HG03575 (cell line): ENCODE measurements around the gene PMEPA1.

Experiments used
- ATAC-seq: cut with Tn5 transposase; IDR thresholded peaks from one replicate; pipeline ENCODE4 v1.9.1; 2021; ENCODE audit not compliant: unreplicated experiment, insufficient number of reproducible peaks, low FRiP score; ENCODE audit errors: extremely low read depth

The PMEPA1 gene

DNA sequence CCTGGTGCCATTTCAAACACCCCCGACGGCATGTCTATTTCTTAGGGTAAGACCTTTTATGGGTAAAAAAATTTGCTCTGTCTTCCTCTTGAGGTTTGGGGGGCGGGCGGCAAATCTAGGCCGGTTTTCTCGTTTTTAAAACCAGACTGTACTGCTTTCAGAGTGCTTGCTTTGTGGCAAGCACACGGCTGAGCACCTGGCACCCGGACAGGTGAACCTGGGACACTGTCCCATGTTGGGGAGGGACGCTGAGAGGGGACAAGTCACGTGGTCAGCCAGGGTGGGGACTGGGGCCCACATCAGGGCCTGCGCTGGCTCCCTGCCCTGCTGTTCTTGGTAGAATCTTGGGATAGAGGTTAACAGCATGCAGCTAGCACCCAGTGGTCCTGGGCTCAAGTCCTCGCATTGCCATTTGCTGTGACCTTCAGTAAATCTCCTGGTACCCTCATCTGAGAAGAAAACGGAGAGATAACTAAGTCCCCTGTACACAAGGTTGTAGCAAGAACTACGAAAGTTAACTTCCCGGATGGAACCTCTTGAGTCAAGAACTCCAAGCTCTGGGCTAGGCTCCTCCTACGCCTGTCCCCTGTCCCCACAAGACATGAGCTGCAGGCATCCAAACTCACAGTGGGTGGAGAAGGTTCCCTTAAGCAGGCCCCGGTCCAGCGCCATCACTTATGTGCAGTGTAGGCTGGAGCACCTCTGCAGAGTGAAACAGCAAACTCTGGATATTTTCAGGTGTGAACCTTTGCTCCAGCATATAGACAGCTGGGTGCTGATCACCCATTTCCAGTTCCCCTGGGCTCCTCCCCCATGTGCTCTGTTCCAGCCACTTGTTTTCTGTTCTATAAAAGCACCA, 41.7 kb downstream of the PMEPA1 start:
- no peak for ATAC-seq

DNA sequence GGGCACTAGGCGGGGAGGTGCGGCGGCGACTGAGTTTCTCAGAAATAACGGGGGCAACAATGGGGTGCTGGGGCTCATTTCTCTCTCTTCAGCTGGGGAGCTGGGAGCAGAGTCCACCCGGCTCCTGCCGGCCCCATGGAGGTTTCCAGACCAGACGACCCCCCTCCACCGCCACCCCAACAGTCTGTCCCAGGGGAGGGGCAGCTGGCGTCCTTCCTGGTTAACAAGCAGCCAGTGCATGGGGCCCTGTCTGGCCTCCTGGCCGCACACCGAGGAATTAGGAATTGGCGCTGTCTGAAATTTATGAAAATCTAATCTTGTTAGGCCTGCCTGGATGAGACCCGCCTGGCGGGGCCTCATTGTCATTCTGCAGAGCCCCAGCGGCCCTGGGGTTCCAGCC, 42.4 kb downstream of the PMEPA1 start:
- ATAC-seq: no peak

DNA sequence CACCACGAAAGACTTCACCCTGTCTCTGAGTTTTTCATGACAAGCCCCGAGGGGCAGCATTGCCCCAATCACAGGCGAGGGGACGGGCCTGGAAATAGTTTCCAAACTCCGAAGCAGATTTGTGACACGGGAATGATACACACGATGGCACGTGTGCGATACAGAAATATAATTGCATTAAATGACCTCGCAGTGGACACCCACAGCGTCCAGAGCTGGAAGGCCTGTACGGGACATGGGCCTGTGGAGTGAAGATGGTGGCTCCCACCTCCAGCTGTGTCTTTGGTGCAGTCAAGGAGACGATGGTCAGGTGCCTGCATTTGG, 43.0 kb downstream of the PMEPA1 start:
- no peak for ATAC-seq

DNA sequence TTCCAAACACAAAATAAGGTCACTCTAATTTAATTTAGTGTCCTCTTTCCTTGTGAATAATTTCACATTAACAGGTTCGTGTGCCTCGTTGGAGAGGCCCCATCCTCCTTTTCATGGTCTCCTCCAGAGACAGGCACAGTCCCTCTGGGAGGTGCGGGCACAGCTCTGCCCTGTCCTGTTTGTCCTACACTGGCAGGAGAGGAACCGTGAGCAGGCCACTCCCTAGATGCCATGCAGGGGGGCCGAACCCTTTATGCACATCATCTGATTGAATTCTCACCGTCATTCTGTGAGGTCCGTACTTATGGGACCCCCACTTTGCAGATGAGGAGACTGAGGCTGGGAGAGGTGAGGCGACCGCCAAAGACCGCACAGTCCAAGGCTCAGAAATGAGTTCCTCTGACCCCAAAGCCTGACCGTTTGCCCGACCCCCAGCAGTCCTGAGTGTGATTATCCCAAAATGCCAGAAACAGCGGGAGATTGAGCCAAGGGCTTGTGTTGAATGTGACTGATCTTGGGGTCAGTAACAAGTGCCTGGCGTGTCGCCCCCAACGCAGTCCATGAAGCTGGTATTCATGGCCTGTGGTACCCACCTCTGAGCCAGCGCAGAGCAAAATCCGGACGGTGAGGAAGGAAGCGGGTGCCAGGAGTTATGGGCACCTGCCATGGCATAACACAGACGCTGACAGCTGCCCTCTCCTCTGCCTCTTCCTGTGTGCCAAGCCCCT, 43.5 kb downstream of the PMEPA1 start:
- no peak for ATAC-seq

DNA sequence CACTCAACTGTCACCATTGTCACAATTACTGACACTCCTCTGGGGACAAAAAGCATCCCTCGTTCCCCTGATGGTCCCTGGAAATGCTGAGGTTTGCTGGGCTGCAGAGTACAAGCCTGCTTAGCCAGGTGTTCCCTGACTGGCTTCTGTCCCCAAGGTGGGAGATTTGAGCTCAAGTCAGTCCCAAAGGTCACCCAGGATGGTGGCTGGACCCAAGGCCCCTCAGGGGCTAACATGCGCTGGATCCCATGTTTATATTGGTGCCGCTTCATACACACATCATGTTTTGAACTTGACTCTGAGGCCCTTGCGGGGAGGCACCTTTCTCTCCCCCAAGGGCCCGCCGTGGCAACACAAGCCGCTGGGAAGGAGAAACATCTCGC, 44.2 kb downstream of the PMEPA1 start:
- no peak for ATAC-seq

GRCh38 chr20:57664924-57665588, 44.8 kb downstream of the PMEPA1 start:
- no peak for ATAC-seq

GRCh38 chr20:57664476-57664875, 45.3 kb downstream of the PMEPA1 start:
- ATAC-seq: no peak

- no peak for ATAC-seq
Measured at GRCh38 chr20:57663681-57664451, 45.9 kb downstream of the PMEPA1 start.

DNA sequence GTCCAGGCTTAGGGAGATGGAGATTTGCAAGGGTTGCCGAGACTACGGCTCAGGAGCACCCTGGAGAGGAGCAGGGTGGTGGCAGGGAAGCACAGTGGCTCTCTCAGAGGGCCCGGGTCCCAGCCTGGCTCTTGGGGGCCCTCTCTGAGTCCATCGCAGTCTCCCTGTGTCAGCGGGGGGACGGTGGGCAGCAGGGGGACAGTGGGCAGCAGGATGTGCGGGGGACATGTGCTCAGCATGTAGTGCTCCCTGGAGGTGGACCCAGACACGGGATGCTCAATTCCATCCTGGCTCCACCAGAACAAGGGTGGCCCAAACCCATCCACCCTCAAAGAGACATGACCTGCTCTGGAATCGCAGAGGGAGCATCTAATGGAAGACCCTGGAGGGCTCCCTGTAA, 46.6 kb downstream of the PMEPA1 start:
- ATAC-seq: no peak

DNA sequence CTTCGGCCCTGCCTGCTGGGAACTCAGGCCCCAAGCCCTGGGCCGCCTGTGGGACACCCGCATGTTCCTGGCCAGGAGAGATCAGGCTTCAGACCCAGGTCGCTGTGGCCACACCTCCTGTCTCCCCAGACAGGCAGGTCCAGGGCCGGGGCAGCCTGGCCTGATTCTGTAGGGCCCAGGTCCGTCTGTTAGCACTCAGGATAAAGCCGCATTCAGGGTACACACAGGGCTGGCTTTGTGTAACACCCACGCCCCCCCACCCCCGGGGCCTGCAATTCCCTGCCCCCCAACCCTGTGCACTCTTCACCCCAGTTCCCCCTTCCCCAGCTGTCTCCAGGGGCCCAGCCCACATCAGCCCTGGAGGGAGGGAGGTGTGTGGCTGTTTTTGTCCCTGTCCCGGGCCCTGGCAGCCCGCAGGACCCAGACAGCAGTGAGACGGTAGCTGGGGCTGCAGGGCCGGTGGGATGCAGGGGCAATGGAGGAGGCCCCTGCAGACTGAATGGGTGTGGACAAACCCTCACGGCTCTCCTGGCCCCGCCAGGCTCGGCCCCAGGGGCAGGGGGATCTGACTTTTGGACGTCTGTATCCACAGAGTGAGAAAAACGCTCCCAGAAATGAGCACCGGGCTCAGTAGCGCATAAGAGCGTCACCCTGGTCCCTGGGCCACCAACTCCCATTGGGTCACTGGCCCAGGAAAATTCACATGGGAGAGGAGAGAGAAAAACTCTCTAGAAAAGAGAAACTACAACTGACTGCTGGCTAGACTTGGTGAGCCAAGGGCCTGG, 47.2 kb downstream of the PMEPA1 start:
- no peak for ATAC-seq

- ATAC-seq: no peak
Measured at GRCh38 chr20:57661746-57662455, 47.9 kb downstream of the PMEPA1 start.

DNA sequence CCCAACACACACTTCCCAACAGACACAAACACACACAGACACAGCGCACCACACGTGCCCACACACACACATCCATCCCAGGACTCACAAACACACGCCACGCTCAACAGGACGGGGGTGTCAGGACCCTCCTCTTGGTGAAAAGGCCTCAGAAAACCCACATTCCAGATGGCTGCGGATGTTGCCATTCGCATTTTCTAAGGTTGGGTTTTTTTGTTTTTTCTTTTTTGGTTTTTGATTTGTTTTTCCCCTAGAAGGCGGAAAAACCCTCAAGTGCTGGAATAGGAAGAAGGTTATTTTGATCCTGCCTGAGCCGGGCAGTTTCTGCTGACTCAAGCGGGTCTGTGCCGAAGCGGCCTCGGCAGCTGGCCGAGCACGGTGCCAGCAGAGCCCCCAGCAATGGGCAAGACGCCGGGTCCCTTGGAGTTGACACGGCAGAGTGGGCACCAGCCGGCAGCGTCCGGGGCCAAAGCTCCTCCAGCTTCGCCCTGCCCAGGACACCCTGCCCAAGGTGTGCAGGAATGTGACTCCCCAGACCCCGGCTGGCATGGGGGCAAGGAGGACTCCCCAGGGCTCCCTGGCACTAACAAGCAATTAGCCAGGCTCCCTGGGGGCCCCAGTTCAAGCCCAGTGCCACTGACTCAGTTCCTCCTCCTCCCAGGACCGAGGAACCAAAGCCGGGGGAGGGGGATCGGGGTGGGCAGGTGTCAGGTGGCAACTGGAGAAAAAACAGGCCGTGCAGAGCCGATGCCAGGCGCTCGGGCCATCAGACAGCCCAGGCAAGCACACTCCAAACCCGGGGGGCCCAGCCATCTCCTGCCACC, 48.7 kb downstream of the PMEPA1 start:
- ATAC-seq: no peak

DNA sequence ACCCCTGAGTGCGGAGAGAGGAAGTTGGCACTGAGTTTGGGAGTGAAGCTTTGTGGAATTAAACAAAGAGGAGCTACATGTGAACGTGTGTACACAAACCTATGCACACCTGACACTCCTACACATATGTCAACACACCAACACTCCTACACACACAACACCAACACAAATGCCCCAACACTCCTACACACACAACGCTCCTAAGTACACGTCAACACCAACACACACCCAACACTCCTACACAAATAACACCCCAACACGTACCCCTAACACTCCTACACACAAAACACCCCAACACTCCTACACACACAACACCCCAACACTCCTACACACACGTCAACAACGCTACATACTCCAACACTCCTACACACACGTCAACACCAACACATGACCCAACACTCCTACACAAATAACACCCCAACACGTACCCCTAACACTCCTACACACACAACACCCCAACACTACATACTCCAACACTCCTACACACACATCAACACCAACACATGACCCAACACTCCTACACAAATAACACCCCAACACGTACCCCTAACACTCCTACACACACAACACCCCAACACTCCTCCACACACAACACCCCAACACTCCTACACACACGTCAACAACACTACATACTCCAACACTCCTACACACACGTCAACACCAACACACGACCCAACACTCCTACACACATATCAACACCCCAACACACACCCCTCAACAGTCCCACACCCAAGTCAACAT, 49.5 kb downstream of the PMEPA1 start:
- ATAC-seq: no peak

DNA sequence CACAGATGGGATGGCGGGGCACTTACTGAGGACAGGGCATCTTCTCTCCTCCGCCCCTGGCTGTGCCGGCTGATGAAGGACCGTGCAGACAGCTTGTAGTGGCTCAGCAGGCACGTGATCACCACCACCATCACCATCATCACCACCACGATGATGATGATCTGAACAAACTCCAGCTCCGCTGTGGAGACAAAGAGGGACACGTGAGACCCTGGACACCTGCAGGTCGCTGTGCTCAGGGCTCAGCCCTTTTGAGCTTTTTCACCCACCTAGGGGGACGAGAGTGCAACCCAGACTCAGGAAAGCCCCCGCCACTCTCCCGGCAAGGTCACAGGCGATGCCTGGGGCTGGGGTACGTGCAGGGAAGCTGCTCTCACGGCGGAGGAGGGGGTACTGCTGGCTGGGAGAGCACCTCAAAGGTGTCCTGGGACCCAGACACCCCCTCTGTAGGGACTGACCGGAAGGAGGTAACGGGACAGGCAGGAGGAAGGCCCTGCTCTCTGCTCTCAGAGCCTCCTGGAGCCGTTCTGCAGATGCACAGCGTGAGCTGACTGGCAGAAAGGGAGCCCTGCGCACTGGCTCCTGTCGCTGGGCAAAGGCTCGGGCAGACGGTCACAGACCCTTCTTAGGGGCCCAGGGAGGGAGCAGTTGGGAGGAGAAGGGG, 50.2 kb downstream of the PMEPA1 start:
- no peak for ATAC-seq

DNA sequence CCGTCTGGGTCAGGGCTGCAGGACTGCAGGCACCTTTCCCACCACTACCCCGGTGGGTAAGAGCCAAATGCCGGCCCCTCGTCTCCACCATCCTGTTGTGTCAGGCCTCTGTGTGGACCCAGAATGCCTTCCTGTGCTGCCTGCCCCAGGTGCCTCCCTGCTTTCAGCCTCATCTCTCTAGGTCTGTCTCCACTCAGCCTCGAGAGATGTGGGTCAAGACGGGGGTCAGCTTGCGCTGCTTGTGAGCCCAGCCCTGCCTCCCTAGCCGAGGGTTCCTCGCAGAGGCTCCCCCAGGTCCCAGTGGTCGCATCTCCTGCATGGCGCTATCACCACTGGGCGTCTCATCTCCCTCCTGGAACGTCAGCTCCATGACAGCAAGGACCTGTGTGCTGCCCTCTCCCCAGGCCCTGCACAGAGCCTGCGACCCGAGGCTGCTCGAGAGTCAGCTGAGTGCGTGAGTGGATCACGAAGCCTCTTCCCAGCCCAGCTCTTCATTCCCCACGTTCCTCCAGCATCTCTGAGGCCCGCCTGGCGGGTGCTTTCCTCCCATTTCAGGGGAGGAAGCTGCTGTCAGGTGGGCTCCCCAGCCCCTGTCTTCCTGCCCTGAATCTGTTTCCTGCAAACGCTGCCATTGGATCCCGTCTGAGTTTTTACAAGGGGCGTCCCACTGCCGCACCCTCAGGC, 50.8 kb downstream of the PMEPA1 start:
- ATAC-seq: no peak

DNA sequence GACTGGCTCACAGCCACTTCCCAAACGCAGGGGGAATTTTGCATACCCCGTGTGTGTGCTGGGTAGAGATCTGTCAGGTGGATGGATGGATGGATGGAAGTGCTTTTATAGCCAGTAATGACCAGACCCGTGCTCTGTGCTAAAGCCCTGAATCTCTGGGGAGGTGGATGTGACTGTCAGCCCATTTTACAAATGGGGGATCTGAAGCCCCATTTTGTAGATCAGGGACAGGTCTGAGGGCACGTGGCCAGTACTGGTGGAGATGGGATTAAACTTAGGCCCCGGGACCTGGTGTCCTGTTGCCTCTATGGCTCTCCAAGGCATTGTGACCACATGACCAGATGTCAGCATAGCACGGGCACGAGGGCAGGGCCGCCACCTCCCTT, 51.4 kb downstream of the PMEPA1 start:
- no peak for ATAC-seq
